HG02970 (cell line): ENCODE measurements around the gene FMOD.

Experiments
- ATAC-seq: cut with Tn5 transposase; IDR thresholded peaks from one replicate; pipeline ENCODE4 v1.9.1; 2021; ENCODE audit warnings: mild to moderate bottlenecking, moderate library complexity, moderate number of reproducible peaks; ENCODE audit not compliant: unreplicated experiment, low FRiP score

The FMOD gene

DNA sequence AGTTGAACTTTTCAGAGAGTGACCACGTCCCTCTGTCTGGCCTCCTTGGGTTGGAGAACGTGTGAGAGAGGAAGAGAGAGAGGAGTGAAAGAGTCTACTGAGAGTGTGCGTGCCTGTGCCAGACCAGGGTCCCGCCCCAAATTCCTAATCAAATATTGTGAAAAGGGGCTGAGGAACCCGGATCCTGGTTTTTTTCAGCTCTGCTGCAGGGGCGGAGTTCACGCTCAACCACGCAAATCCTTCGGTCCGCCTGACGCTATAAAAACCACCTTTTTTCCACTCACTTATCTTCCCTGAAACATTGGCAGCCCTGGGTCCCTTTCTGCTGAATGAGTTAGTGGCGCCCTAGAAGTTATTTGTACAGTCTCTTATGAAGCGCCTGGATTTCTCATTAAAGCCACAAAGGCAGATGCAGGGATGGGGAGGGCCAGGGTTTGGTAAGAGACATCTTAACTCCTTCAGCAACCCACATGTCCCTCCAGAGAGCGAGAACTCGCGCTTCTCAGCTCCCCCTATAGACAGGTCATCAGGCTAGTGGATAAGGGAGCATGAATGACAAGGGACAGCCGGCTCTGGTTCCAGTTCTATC lies at the start of gene FMOD:
TSS of gene FMOD (minus strand) at position 86 of the 589 bp plus-strand sequence. CDS start 2,852 bp downstream, outside the sequence.
- no peak for ATAC-seq

- no peak for ATAC-seq
Observed at GRCh38 chr1:203396595-203397194, 45.8 kb upstream of the FMOD start.

GRCh38 chr1:203395751-203396150 lies 44.8 kb upstream of the FMOD start:
- ATAC-seq = no peak

DNA sequence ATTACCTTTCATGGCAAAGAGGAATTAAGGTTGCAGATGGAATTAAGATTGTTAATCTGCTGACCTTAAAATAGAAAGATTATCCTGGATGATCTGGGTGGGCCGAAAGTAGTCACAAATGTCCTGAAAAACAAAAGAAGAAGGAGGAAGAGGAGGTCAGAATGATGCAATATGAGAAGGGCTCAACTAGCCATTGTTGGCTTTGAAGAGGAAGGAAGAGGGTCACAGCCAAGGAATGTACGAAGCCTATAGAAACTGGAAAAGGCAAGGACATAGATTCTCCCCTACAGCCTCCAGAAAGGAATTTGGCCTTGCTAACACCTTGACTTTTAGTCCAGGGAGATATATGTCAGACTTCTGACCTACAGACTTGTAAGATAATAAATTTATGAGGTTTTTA lies 39.4 kb upstream of the FMOD start:
- ATAC-seq = no peak

DNA sequence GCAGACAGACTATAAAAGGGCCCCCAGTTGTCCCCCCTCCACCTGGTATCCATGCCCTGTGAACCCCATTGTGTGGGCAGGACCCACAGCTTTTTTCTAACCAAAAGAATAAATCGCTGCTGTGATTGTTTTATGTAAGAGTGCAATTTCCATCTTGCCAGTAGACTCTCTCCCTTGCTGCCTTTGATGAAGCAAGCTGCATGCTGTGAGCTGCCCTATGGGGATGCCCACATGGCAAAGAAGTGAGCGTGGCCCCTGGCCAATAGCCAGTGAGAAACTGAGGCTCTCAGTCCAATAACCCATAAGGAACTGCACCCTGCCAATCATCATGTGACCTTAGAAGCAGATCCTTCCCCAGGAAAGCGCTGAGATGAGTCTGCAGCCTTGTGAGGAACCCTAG lies 37.8 kb upstream of the FMOD start:
- ATAC-seq = no peak

- ATAC-seq = no peak
Observed at GRCh38 chr1:203382026-203382425, 31.1 kb upstream of the FMOD start.

GRCh38 chr1:203381151-203381751 lies 30.3 kb upstream of the FMOD start:
- ATAC-seq = no peak

GRCh38 chr1:203380420-203381150 lies 29.7 kb upstream of the FMOD start:
- ATAC-seq = no peak

DNA sequence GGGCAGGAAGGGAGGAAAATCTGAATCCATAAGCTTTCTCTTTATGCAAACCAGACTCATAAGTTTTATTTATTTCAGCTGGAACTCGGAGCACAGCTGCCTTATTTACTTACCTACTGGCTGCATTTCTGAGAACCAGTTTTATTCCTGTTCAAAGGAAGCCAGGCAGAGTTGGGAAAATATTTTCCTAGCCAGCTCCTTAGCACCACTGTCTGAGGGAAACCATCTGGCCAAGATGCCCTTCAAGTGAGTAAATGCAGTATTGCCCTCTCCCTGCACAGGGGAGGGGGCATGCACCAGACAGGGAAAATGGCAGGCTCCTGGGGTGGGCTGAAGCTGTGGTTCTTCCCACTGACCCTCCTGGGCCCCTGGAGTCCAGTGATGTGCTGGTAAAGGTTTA lies 28.9 kb upstream of the FMOD start:
- no peak for ATAC-seq

DNA sequence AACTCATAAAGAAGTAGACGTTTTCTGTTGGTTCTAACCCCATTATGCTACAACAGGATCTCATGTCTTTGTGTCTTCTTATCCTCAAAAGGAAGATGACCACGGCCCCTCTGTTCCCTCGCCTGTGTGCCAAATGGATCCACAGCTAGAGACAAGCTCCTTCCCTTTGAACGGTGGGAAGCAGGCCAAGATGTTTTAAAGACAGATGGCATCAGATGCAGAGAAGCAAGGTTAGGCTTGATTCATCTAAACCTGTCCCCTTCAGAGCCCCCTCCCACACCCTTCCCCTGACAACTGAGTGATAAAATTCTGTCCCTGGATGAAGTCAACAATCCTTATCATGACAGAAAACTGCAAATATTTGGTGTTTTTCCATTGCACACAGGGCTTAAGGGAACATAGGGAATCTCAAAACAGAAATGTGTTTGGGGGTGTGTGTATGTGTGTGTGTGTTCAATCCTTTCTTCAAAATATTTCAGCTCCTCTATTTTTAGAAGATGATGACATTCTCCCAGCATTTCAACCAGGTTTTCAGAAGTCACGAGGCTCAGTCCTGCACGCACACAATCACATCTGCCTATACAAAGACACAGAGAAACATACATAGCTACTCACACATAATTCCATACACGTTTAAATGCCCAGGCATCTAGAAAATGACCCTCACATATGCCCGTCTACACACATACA lies 27.8 kb upstream of the FMOD start:
- ATAC-seq = no peak

- ATAC-seq = no peak
Observed at GRCh38 chr1:203373991-203374390, 23.1 kb upstream of the FMOD start.

- no peak for ATAC-seq
Observed at GRCh38 chr1:203373002-203373401, 22.1 kb upstream of the FMOD start.

DNA sequence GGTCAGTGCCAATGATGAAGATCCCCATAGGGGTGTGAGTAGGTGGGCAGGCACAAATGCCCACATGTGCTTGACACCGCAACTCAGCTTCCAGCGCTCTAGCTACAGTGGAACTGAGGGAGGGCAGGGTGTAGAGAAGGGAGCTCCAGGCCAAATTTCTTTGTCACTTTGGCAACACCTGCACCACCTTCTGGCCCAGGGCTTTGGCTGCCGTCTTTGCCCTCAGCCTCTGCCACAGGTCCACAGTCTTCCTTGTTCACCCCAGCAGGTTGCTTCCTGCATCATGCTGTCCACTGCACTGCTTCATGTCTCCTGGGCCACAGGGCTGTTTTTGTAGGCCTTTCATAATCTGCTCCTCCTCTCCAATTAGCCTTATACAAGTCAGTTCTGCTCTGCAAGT lies 20.4 kb upstream of the FMOD start:
- no peak for ATAC-seq

DNA sequence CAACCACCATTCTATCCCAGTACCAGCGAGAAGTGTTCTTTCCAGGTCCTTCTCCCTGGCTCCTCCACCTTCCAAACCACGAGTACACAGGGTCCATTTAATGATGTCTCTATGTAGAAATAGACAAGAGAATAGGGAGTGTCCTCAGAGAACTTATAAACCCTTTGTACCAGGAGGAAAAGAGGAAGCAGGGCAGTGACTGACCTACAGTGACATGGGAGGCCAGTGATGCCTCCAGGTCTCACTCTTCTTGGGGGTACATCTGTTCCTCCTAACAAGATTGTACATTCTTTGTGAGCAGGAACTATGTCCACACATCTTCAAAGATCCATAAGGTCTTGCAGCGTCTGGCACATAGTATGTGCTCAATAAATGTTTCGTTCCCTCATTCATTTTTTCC lies 18.7 kb upstream of the FMOD start:
- ATAC-seq = no peak

GRCh38 chr1:203368624-203369451 lies 17.9 kb upstream of the FMOD start:
- no peak for ATAC-seq

GRCh38 chr1:203367057-203367456 lies 16.1 kb upstream of the FMOD start:
- no peak for ATAC-seq

- ATAC-seq = no peak
Observed at GRCh38 chr1:203366476-203366875, 15.6 kb upstream of the FMOD start.

DNA sequence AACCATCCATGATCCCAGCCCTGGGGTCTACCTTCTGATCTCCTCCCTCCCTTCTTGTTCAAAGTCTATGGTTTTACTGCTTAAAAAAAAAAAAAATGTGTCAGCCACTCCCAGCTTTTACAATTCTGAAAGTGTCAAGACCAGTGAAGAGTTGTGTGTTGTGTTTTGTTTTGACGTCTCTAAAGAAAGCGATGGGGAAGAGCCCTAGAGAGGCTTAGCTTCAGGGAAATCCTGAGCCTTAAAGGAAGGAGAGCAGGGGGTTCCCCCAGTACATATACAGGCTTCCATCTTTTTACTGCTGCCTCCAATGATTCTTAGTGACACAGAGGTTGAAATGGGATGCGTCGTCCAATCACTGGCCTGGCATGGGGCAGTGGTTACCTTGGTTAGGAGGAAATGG lies 13.9 kb upstream of the FMOD start:
- no peak for ATAC-seq

DNA sequence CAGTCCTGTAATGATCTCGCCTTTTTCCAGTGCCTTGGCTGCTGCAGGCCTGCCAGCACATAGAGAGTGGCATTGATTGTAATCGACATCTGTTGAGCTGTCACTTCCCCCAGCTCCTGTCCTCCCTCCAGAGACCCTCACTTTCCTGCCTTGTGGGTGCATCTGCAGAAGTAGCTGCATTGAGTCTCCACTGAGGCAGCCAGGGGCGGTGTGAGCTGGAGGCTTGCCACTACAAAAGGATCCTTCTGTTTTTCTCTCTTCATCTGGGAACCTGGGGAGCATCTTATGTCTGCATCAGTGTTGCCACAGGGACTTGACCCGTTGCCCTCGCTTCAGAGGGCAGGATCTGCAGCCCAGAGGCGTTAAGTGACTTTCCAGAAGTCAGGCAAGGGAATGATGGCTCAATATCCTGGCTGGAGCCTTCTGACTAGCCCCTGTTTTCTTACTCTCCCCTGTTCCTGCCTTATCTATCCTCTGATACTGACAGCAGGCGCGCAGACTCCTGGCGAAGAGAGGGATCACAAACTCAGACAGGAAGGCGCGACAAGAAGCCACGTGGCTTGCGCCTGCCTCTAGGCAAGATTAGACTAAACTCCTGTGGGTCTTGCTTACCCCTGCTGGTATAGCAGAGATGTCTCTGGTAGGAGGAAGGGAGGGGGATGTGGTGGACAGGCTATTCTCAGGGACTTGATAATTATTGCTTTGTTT lies 13.3 kb upstream of the FMOD start:
- ATAC-seq = no peak

DNA sequence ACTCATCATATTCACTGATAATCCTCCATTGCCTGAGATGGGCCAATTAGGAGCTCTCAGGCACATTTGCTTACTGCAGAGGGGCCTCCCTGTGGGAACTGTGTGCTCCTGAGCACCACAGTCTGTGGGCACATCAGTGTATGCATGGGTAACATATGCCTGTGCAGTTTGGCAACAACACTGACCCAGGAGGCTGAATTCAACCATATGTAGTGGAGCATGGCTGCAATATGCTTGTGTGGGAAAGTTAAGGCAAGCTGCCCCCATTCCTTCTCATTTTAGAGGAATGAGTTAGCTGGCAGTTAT lies 11.8 kb upstream of the FMOD start:
- ATAC-seq = no peak
